Neural progenitor cell (in vitro differentiated cells): ENCODE results near the gene HAND1. TPM values are rescaled to one million over a fixed set of nuclear protein-coding genes. Genes with fewer than 3 reads are reported as not detected.
A peak's percentile ranks its signal among the peaks of the same experiment; 100 is the strongest.

Experiments
- DNase-seq: peaks from one replicate; pipeline ENCODE4 v3.0.0-alpha.2; 2016; ENCODE audit warnings: low spot score
- H2AFZ ChIP-seq: fragments of 200-600 bp; sonication (generic); replicated peaks from 2 replicates; pipeline ENCODE4 v1.6.1; 2016; ENCODE audit warnings: antibody characterized with exemption
- H3F3A ChIP-seq: fragments of 200-600 bp; sonication (generic); 2 replicates; pipeline ENCODE4 v1.6.1; 2016; ENCODE audit warnings: antibody characterized with exemption, low read depth
- H3K27ac ChIP-seq: fragments of 200-600 bp; sonication (generic); 2 replicates; pipeline ENCODE4 v1.5.1; 2016; ENCODE audit warnings: mild to moderate bottlenecking
- H3K27me3 ChIP-seq: fragments of 200-600 bp; sonication (generic); 2 replicates; pipeline ENCODE4 v1.6.1; 2016; ENCODE audit warnings: mild to moderate bottlenecking, moderate library complexity
- H3K36me3 ChIP-seq: fragments of 200-600 bp; sonication (generic); 2 replicates; pipeline ENCODE4 v1.5.1; 2016
- H3K4me1 ChIP-seq: fragments of 200-600 bp; sonication (generic); 2 replicates; pipeline ENCODE4 v1.6.1; 2016; ENCODE audit warnings: mixed run types
- H3K4me2 ChIP-seq: fragments of 200-600 bp; sonication (generic); 2 replicates; pipeline ENCODE4 v1.6.1; 2016
- H3K4me3 ChIP-seq: fragments of 200-600 bp; sonication (generic); 2 replicates; pipeline ENCODE4 v1.5.1; 2016
- H3K79me2 ChIP-seq: fragments of 200-600 bp; sonication (generic); 2 replicates; pipeline ENCODE4 v1.6.1; 2016; ENCODE audit warnings: low read depth
- H3K9ac ChIP-seq: fragments of 200-600 bp; sonication (generic); 2 replicates; pipeline ENCODE4 v1.6.1; 2016
- H3K9me3 ChIP-seq: fragments of 200-600 bp; sonication (generic); 2 replicates; pipeline ENCODE4 v1.5.1; 2016; ENCODE audit warnings: low read depth
- H4K20me1 ChIP-seq: fragments of 200-600 bp; sonication (generic); 2 replicates; pipeline ENCODE4 v1.6.1; 2016; ENCODE audit warnings: low read depth
- H3K27ac Mint-ChIP-seq: 3 replicates; pipeline ENCODE4 v1.8.0; 2021; ENCODE audit warnings: mixed read lengths
- H3K27me3 Mint-ChIP-seq: 2 replicates; pipeline ENCODE4 v1.8.0; 2022; ENCODE audit warnings: low read depth, mild to moderate bottlenecking, inconsistent platforms, moderate library complexity, mixed read lengths; ENCODE audit not compliant: insufficient read depth
- H3K36me3 Mint-ChIP-seq: 3 replicates; pipeline ENCODE4 v1.8.0; 2021; ENCODE audit warnings: mixed read lengths
- H3K4me1 Mint-ChIP-seq: 3 replicates; pipeline ENCODE4 v1.8.0; 2021; ENCODE audit warnings: mixed read lengths
- H3K4me3 Mint-ChIP-seq: 3 replicates; pipeline ENCODE4 v1.8.0; 2021; ENCODE audit warnings: mild to moderate bottlenecking, moderate library complexity, mixed read lengths
- H3K9me3 Mint-ChIP-seq: 3 replicates; pipeline ENCODE4 v1.8.0; 2020; ENCODE audit warnings: mixed read lengths
- CTCF ChIP-seq: fragments of 200-600 bp; sonication (generic); IDR thresholded peaks from 2 replicates; pipeline ENCODE4 v1.5.1; 2017; ENCODE audit warnings: antibody characterized with exemption, mild to moderate bottlenecking
- EZH2 ChIP-seq: fragments of 200-600 bp; sonication (generic); IDR thresholded peaks from 2 replicates; pipeline ENCODE4 v1.6.1; 2017; ENCODE audit warnings: antibody characterized with exemption, mild to moderate bottlenecking, moderate library complexity
- EZH2phosphoT487 ChIP-seq: fragments of 200-600 bp; sonication (generic); IDR thresholded peaks from 2 replicates; pipeline ENCODE4 v1.6.1; 2017; ENCODE audit warnings: antibody characterized with exemption
- total RNA-seq: library from RNA; depleted of rRNA; stranded (reverse); fragments of >200 nt; gene quantifications from 2 replicates; pipeline ENCODE4 v1.2.3, GENCODE V29; 2015; ENCODE audit warnings: low replicate concordance

Gene HAND1
- total RNA-seq, 1 donor from 2014 or later = not detected

GRCh38 chr5:154474396-154475334 is 3.4 kb downstream of the HAND1 start:
- H3K4me1 Mint-ChIP-seq = peaks cover 31% of the 10 kb centered on the region
- Histone ChIP-seq H3K4me2 (peak overlapping the region; percentile 51), H3K4me3 (no peak overlapping the region), H3K27me3 (peaks cover 100% of the 10 kb centered on the region), H3K79me2 (no peaks in the 10 kb centered on the region), H3K36me3 (no peaks in the 10 kb centered on the region), H3F3A (peaks cover 23% of the 10 kb centered on the region), H2AFZ (no peak overlapping the region), H3K4me1 (peaks cover 19% of the 10 kb centered on the region), H4K20me1 (peaks cover 89% of the 10 kb centered on the region), H3K27ac (no peak overlapping the region), H3K9me3 (no peaks in the 10 kb centered on the region), H3K9ac (no peak overlapping the region)
- H3K36me3 Mint-ChIP-seq = no peaks in the 10 kb centered on the region
- no peak overlapping the region for H3K27ac Mint-ChIP-seq
- peak overlapping the region; percentile 20 for H3K4me3 Mint-ChIP-seq
- peak; percentile 24 for DNase-seq
- peaks cover 95% of the 10 kb centered on the region for H3K27me3 Mint-ChIP-seq
- peaks cover 3% of the 10 kb centered on the region for H3K9me3 Mint-ChIP-seq
- TF ChIP-seq EZH2 = peak; percentile 71
- no peak for TF ChIP-seq CTCF
- peak; percentile 85 for TF ChIP-seq EZH2phosphoT487

- Histone ChIP-seq H3K4me1 (peaks cover 14% of the 10 kb centered on the region), H3F3A (peaks cover 19% of the 10 kb centered on the region), H3K79me2 (no peaks in the 10 kb centered on the region), H3K27me3 (peaks cover 100% of the 10 kb centered on the region), H3K9me3 (no peaks in the 10 kb centered on the region), H3K4me2 (peak overlapping the region; percentile 2), H2AFZ (no peak overlapping the region), H3K9ac (no peak overlapping the region), H3K36me3 (no peaks in the 10 kb centered on the region), H3K27ac (no peak overlapping the region), H4K20me1 (peaks cover 79% of the 10 kb centered on the region), H3K4me3 (no peak overlapping the region)
- Mint-ChIP-seq H3K4me1 (peaks cover 25% of the 10 kb centered on the region), H3K27me3 (peaks cover 93% of the 10 kb centered on the region), H3K4me3 (peak overlapping the region; percentile 58), H3K9me3 (peaks cover 2% of the 10 kb centered on the region), H3K27ac (no peak overlapping the region), H3K36me3 (no peaks in the 10 kb centered on the region)
- DNase-seq = peak; percentile 62
- TF ChIP-seq CTCF (no peak), EZH2phosphoT487 (peak; percentile 89), EZH2 (peak; percentile 91)
These were observed 4.3 kb downstream of the HAND1 start for GRCh38 chr5:154473581-154474283.

GRCh38 chr5:154472871-154473580 is 5.0 kb downstream of the HAND1 start:
- Histone ChIP-seq H3F3A (peaks cover 19% of the 10 kb centered on the region), H3K4me2 (peak overlapping the region; percentile 2), H3K9me3 (no peaks in the 10 kb centered on the region), H3K4me3 (no peak overlapping the region), H3K4me1 (peaks cover 14% of the 10 kb centered on the region), H3K9ac (no peak overlapping the region), H3K36me3 (no peaks in the 10 kb centered on the region), H3K27ac (no peak overlapping the region), H3K27me3 (peaks cover 100% of the 10 kb centered on the region), H3K79me2 (no peaks in the 10 kb centered on the region), H4K20me1 (peaks cover 72% of the 10 kb centered on the region), H2AFZ (no peak overlapping the region)
- Mint-ChIP-seq H3K27ac (no peak overlapping the region), H3K9me3 (peaks cover 2% of the 10 kb centered on the region), H3K4me1 (peaks cover 25% of the 10 kb centered on the region), H3K4me3 (no peak overlapping the region), H3K27me3 (peaks cover 88% of the 10 kb centered on the region), H3K36me3 (no peaks in the 10 kb centered on the region)
- peak; percentile 98 for TF ChIP-seq EZH2
- TF ChIP-seq CTCF = no peak
- TF ChIP-seq EZH2phosphoT487 = peak; percentile 94
- DNase-seq = peak; percentile 47
